ENCODE results near the gene CSNK1D.

DNA sequence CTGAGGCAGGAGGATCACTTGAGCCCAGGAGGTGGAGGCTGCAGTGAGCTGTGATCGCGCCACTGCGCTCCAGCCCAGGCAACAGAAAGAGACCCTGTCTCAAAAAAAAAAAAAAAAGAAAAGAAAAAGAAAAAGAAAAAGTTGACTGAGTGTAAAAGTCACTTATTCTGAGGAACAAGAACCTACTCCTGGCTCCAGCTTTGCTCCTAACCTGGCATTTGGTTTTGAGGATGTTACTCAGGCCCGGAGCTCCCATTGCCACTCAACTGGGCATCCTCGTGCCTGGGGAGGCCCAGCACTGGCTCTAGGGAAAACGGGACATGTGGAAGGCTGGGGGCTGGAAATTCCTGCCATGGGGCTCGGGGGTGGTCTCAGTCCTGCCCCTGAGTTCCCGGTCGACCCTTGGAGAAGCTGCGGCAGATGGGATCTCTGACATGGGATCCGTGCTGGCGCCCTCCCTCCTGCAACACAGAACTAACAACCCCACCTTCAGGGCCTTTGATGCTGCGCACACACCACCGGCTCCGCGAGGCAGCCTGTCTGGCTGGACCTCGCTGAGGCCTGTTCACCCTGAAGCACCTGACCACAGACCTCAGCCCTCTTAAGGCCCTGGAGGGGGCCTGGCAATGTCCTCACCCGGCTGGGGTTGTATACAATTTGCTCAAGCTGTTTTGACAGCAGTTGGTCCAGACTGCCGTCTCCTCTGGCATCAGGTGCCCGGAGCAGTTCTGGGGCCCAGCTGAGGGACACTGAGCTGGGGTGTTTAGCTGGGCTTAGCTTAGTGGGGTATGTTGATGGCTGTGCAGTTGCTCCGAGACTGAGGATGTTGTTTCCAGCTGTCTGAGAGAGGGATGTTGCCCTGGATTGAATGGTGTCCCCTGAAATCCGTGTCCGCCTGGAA, 31.6 kb upstream of the CSNK1D start:
- TF ChIP-seq GATA2 (IDR thresholded peaks at IDR 0.05; ENCODE audit: low read depth, low read length): no peak
- no peak for TF ChIP-seq GATA3 (IDR thresholded peaks at IDR 0.05; ENCODE audit: low read depth, low read length)

All from SH-SY5Y (cell line).